Naive thymus-derived CD8-positive, alpha-beta T cell (primary cell): ENCODE measurements around the gene TRMT61A. TPM values are rescaled to one million over a fixed set of nuclear protein-coding genes. Genes with fewer than 3 reads are reported as not detected.

Experiments
- ATAC-seq, 2 donors: fragments of 150-1000 bp; cut with Tn5 transposase in 1 of 2; sonication (Bioruptor Pico), chemical (Tn5 transposase) in 1 of 2; 1 replicate in 1 of 2; 2 replicates in 1 of 2; pipeline ENCODE4 v1.10.0; 2021; ENCODE audit warnings: mild to moderate bottlenecking in 2 of 2, moderate library complexity in 2 of 2
- POLR2A ChIA-PET: fragments of 350-600 bp; sonication (Branson Sonifier 250); formaldehyde crosslinking; loops from one replicate; lab custom pipeline; 2021; ENCODE audit warnings: antibody characterized with exemption; lab: Charles Lee
- DNase-seq, 10 donors: peaks; one replicate each; pipeline versions ENCODE4 v3.0.0 to v3.0.0-alpha.2; 2020 to 2022
- H3K27ac Mint-ChIP-seq, 10 donors: one replicate each; pipeline ENCODE4 v1.8.0; 2020 to 2022; ENCODE audit warnings: mild to moderate bottlenecking in 10 of 10, mixed read lengths in 10 of 10, moderate library complexity in 4 of 10, inconsistent platforms in 1 of 10
- H3K27me3 Mint-ChIP-seq, 5 donors: one replicate each; pipeline ENCODE4 v1.8.0; 2021 to 2022; ENCODE audit warnings: mixed read lengths in 5 of 5
- H3K36me3 Mint-ChIP-seq, 3 donors: one replicate each; pipeline ENCODE4 v1.8.0; 2020 to 2022; ENCODE audit warnings: mixed read lengths in 3 of 3, mild to moderate bottlenecking in 2 of 3, inconsistent platforms in 1 of 3
- H3K4me1 Mint-ChIP-seq, 4 donors: one replicate each; pipeline ENCODE4 v1.8.0; 2021 to 2022; ENCODE audit warnings: mixed read lengths in 4 of 4
- H3K4me3 Mint-ChIP-seq, 10 donors: one replicate each; pipeline ENCODE4 v1.8.0; 2020 to 2022; ENCODE audit warnings: mild to moderate bottlenecking in 10 of 10, mixed read lengths in 10 of 10, moderate library complexity in 6 of 10, inconsistent platforms in 1 of 10
- H3K9me3 Mint-ChIP-seq, 9 donors: one replicate each; pipeline ENCODE4 v1.8.0; 2020 to 2022; ENCODE audit warnings: mixed read lengths in 9 of 9, mild to moderate bottlenecking in 3 of 9, inconsistent platforms in 1 of 9, moderate library complexity in 1 of 9
- polyA plus RNA-seq, 3 donors: library from polyadenylated mRNA; unstranded; fragments of 300-500 nt; fragmentation: Illumina TruSeq; gene quantifications; one replicate each; pipeline ENCODE4 v1.2.3, GENCODE V29; 2021
- total RNA-seq, 8 experiments: library from RNA in 2 of 8; stranded (reverse) in 2 of 8; gene quantifications; one replicate each; pipeline ENCODE4 v1.2.3 and lab custom pipeline; 2021 to 2026

The TRMT61A gene
- total and polyA plus RNA-seq, 5 experiments from 2014 or later, result 6.7 to 16.7 (median 11.2) TPM

GRCh38 chr14:103548463-103549351, 19.7 kb downstream of the TRMT61A start:
- H3K36me3 Mint-ChIP-seq, result peaks cover 0 to 6% (median 0%) of the 10 kb centered on the region in 3 donors
- DNase-seq, result no peak
- H3K27ac Mint-ChIP-seq, result peak overlapping the region in 2 of 10 donors; percentile 20 to 27
- no peaks in the 10 kb centered on the region for H3K9me3 Mint-ChIP-seq
- no peak overlapping the region for H3K4me3 Mint-ChIP-seq
- H3K27me3 Mint-ChIP-seq, result peaks cover 0 to 2% (median 0%) of the 10 kb centered on the region in 5 donors
- H3K4me1 Mint-ChIP-seq, result peaks cover 0 to 17% (median 7%) of the 10 kb centered on the region in 4 donors
- POLR2A ChIA-PET, result interaction anchor here (1.0 kb wide), 1 partner anchor 20 kb away, joined by 4 read pairs; no protein-coding TSS in a partner anchor
- ATAC-seq, result no peak

- Mint-ChIP-seq H3K9me3 (no peaks in the 10 kb centered on the region), H3K36me3 (peaks cover 0 to 6% (median 0%) of the 10 kb centered on the region in 3 donors), H3K27me3 (peaks cover 0 to under 1% (median 0%) of the 10 kb centered on the region in 5 donors), H3K4me1 (peaks cover 2 to 18% (median 7%) of the 10 kb centered on the region in 4 donors), H3K4me3 (no peak overlapping the region), H3K27ac (no peak overlapping the region)
- no peak for DNase-seq
- no peak for ATAC-seq
- POLR2A ChIA-PET, result interaction anchor here (0.6 to 1.2 kb wide), 2 partner anchors 12 to 22 kb away, joined by 3 read pairs; no protein-coding TSS in a partner anchor
Observed at GRCh38 chr14:103549361-103550311, 20.6 kb downstream of the TRMT61A start.

GRCh38 chr14:103550451-103551337, 21.7 kb downstream of the TRMT61A start:
- no peaks in the 10 kb centered on the region for H3K27me3 Mint-ChIP-seq
- peaks cover 0 to 17% (median 0%) of the 10 kb centered on the region in 3 donors for H3K36me3 Mint-ChIP-seq
- H3K9me3 Mint-ChIP-seq, result no peaks in the 10 kb centered on the region
- H3K4me3 Mint-ChIP-seq, result no peak overlapping the region
- ATAC-seq (no peak), DNase-seq (no peak)
- no peak overlapping the region for H3K27ac Mint-ChIP-seq
- POLR2A ChIA-PET, result interaction anchor here (1.2 to 1.4 kb wide), 2 partner anchors 11 to 23 kb away, joined by 3 to 8 read pairs; partner anchors contain the start of genes BAG5 and COA8
- peaks cover 5 to 28% (median 11%) of the 10 kb centered on the region in 4 donors for H3K4me1 Mint-ChIP-seq

- no peak for DNase-seq
- H3K27ac Mint-ChIP-seq, result peak overlapping the region in 1 of 10 donors; percentile 56
- POLR2A ChIA-PET, result interaction anchor here (0.5 to 1.4 kb wide), 2 partner anchors 11 to 139 kb away, joined by 3 to 8 read pairs; partner anchors contain the start of genes BAG5 and COA8
- ATAC-seq, result no peak
- peaks cover 6 to 32% (median 12%) of the 10 kb centered on the region in 4 donors for H3K4me1 Mint-ChIP-seq
- no peak overlapping the region for H3K4me3 Mint-ChIP-seq
- no peaks in the 10 kb centered on the region for H3K9me3 Mint-ChIP-seq
- no peaks in the 10 kb centered on the region for H3K27me3 Mint-ChIP-seq
- peaks cover 0 to 17% (median 0%) of the 10 kb centered on the region in 3 donors for H3K36me3 Mint-ChIP-seq
Observed at GRCh38 chr14:103551338-103551762, 22.4 kb downstream of the TRMT61A start.

GRCh38 chr14:103552011-103552845, 23.2 kb downstream of the TRMT61A start:
- no peak overlapping the region for H3K4me3 Mint-ChIP-seq
- H3K4me1 Mint-ChIP-seq, result peaks cover 11 to 40% (median 14%) of the 10 kb centered on the region in 4 donors
- ATAC-seq (no peak), DNase-seq (no peak)
- H3K27ac Mint-ChIP-seq, result peak overlapping the region in 3 of 10 donors; percentile 26 to 80 (median 56)
- H3K27me3 Mint-ChIP-seq, result no peaks in the 10 kb centered on the region
- POLR2A ChIA-PET, result interaction anchor here (0.6 to 1.4 kb wide), 2 partner anchors 10 to 1438 kb away, joined by 4 to 8 read pairs; partner anchors contain the start of genes BAG5 and COA8
- peaks cover 0 to 23% (median 0%) of the 10 kb centered on the region in 3 donors for H3K36me3 Mint-ChIP-seq
- no peaks in the 10 kb centered on the region for H3K9me3 Mint-ChIP-seq

- DNase-seq (no peak), ATAC-seq (no peak)
- no peaks in the 10 kb centered on the region for H3K9me3 Mint-ChIP-seq
- H3K36me3 Mint-ChIP-seq, result peaks cover 0 to 29% (median 0%) of the 10 kb centered on the region in 3 donors
- no peak overlapping the region for H3K4me3 Mint-ChIP-seq
- H3K4me1 Mint-ChIP-seq, result peaks cover 11 to 44% (median 20%) of the 10 kb centered on the region in 4 donors
- POLR2A ChIA-PET, result interaction anchor here (0.6 kb wide), 1 partner anchor 1438 kb away, joined by 4 read pairs; no protein-coding TSS in a partner anchor
- H3K27ac Mint-ChIP-seq, result peak overlapping the region in 1 of 10 donors; percentile 26
- no peaks in the 10 kb centered on the region for H3K27me3 Mint-ChIP-seq
Observed at GRCh38 chr14:103552846-103553210, 23.8 kb downstream of the TRMT61A start.

GRCh38 chr14:103555559-103556337, 26.8 kb downstream of the TRMT61A start:
- Mint-ChIP-seq H3K27me3 (no peaks in the 10 kb centered on the region), H3K4me3 (peak overlapping the region in 2 of 10 donors; percentile 14 to 34), H3K4me1 (peaks cover 18 to 61% (median 47%) of the 10 kb centered on the region in 4 donors), H3K27ac (peak overlapping the region in 5 of 10 donors; percentile 15 to 76 (median 68)), H3K36me3 (peaks cover 0 to 56% (median 6%) of the 10 kb centered on the region in 3 donors), H3K9me3 (no peaks in the 10 kb centered on the region)
- POLR2A ChIA-PET, result no interaction called here
- ATAC-seq, result no peak
- DNase-seq, result no peak

- H3K4me1 Mint-ChIP-seq, result peaks cover 23 to 68% (median 57%) of the 10 kb centered on the region in 4 donors
- H3K9me3 Mint-ChIP-seq, result no peaks in the 10 kb centered on the region
- DNase-seq (no peak), ATAC-seq (no peak)
- no peak overlapping the region for H3K4me3 Mint-ChIP-seq
- peak overlapping the region in 3 of 10 donors; percentile 20 to 44 (median 31) for H3K27ac Mint-ChIP-seq
- H3K36me3 Mint-ChIP-seq, result peaks cover 0 to 59% (median 6%) of the 10 kb centered on the region in 3 donors
- POLR2A ChIA-PET, result interaction anchor here (1.0 kb wide), 1 partner anchor 362 kb away, joined by 3 read pairs; no protein-coding TSS in a partner anchor
- H3K27me3 Mint-ChIP-seq, result no peaks in the 10 kb centered on the region
Observed at GRCh38 chr14:103556946-103557758, 28.2 kb downstream of the TRMT61A start.
